Keratinocyte (primary cell): ENCODE measurements around the gene RBM15. TPM values are rescaled to one million over a fixed set of nuclear protein-coding genes. Genes with fewer than 3 reads are reported as not detected.

Source experiments
- DNase-seq: peaks from one replicate; pipeline ENCODE4 v3.0.0-alpha.2; 2011; ENCODE audit warnings: low read depth, missing footprints, low spot score
- FAIRE-seq: peaks from 2 replicates; lab custom pipeline; 2011; peaks lifted over from hg19 to GRCh38; lab: Jason Lieb, UNC
- H2AFZ ChIP-seq: 2 replicates; pipeline ENCODE4 v1.6.0; 2012; ENCODE audit warnings: low read length, control low read depth, inconsistent platforms; ENCODE audit not compliant: control insufficient read depth
- H3K27ac ChIP-seq: 2 replicates; pipeline ENCODE4 v1.5.1; 2011; ENCODE audit warnings: low read length; ENCODE audit not compliant: control insufficient read depth, insufficient read depth
- H3K27me3 ChIP-seq: 3 replicates; pipeline ENCODE4 v1.6.0; 2011; ENCODE audit warnings: low read length; ENCODE audit not compliant: control insufficient read depth, insufficient read depth; ENCODE audit errors: extremely low read depth
- H3K36me3 ChIP-seq, 2 experiments: 2 replicates in 1 of 2; 3 replicates in 1 of 2; pipeline ENCODE4 v1.5.1; 2011; ENCODE audit warnings: low read length in 2 of 2, mild to moderate bottlenecking in 1 of 2; ENCODE audit not compliant: control insufficient read depth in 2 of 2, insufficient read depth in 2 of 2; ENCODE audit errors: extremely low read depth in 1 of 2
- H3K4me1 ChIP-seq: 3 replicates; pipeline ENCODE4 v1.5.1; 2011; ENCODE audit warnings: low read length; ENCODE audit not compliant: control insufficient read depth, insufficient read depth; ENCODE audit errors: extremely low read depth
- H3K4me2 ChIP-seq: 3 replicates; pipeline ENCODE4 v1.6.0; 2011; ENCODE audit warnings: low read depth, low read length; ENCODE audit not compliant: control insufficient read depth, insufficient read depth; ENCODE audit errors: extremely low read depth
- H3K4me3 ChIP-seq, 3 experiments: fragments of 200-600 bp in 1 of 3; sonication (generic) in 1 of 3; 2 replicates in 2 of 3; 3 replicates in 1 of 3; pipeline ENCODE4 v1.5.1; 2011 to 2016; ENCODE audit warnings: low read length in 3 of 3, mild to moderate bottlenecking in 3 of 3, control low read depth in 2 of 3, inconsistent platforms in 1 of 3, low read depth in 1 of 3, mixed read lengths in 1 of 3, mixed run types in 1 of 3, moderate library complexity in 1 of 3; ENCODE audit not compliant: control insufficient read depth in 2 of 3, insufficient read depth in 2 of 3; ENCODE audit errors: extremely low read depth in 1 of 3
- H3K79me2 ChIP-seq: 2 replicates; pipeline ENCODE4 v1.6.0; 2012; ENCODE audit warnings: low read length; ENCODE audit not compliant: control insufficient read depth, insufficient read depth
- H3K9ac ChIP-seq: 3 replicates; pipeline ENCODE4 v1.6.0; 2011; ENCODE audit warnings: low read length; ENCODE audit not compliant: control insufficient read depth, insufficient read depth; ENCODE audit errors: extremely low read depth
- H3K9me1 ChIP-seq: 3 replicates; pipeline ENCODE4 v1.6.0; 2011; ENCODE audit warnings: low read length; ENCODE audit not compliant: control insufficient read depth, insufficient read depth; ENCODE audit errors: extremely low read depth
- H3K9me3 ChIP-seq: 2 replicates; pipeline ENCODE4 v1.5.1; 2012; ENCODE audit warnings: low read depth, low read length; ENCODE audit not compliant: control insufficient read depth
- H4K20me1 ChIP-seq: 3 replicates; pipeline ENCODE4 v1.6.0; 2011; ENCODE audit warnings: low read length; ENCODE audit not compliant: control insufficient read depth, insufficient read depth; ENCODE audit errors: extremely low read depth
- CTCF ChIP-seq, 3 experiments: IDR thresholded peaks in 1 of 3; conservative IDR thresholded peaks in 1 of 3; optimal IDR thresholded peaks in 1 of 3; 2 replicates in 2 of 3; 3 replicates in 1 of 3; pipeline versions ENCODE3 to v1.5.1; 2011; ENCODE audit warnings: low read length in 3 of 3, mild to moderate bottlenecking in 3 of 3, moderate library complexity in 2 of 3, control low read depth in 1 of 3, inconsistent platforms in 1 of 3; ENCODE audit not compliant: insufficient read depth in 2 of 3; ENCODE audit errors: extremely low read depth in 1 of 3
- EZH2 ChIP-seq: IDR thresholded peaks from one replicate; pipeline ENCODE4 v1.6.1; 2012; ENCODE audit warnings: inconsistent platforms, mild to moderate bottlenecking, low read length, moderate library complexity
- dilution Hi-C: fragments of 300-500 bp; cut with MboI; formaldehyde crosslinking; loops from one replicate; pipeline ENCODE4 v1.7.0; 2020; ENCODE audit warnings: low sequenced_read_pairs; ENCODE audit not compliant: extremely low pct_ligation_motif_present
- polyA plus RNA-seq, 5 experiments: library from polyadenylated mRNA; depleted of rRNA in 3 of 5; stranded (reverse) in 3 of 5; stranded (forward) in 1 of 5; unstranded in 1 of 5; fragments of >200 nt; gene quantifications; 1 replicate in 1 of 5; 2 replicates in 3 of 5; 3 replicates in 1 of 5; pipeline versions ENCODE4 v1.2.1 to v1.2.3, GENCODE V29; 2011 to 2012; ENCODE audit warnings: missing spikeins in 2 of 5, low read depth in 1 of 5, low replicate concordance in 1 of 5

Gene RBM15
- polyA plus RNA-seq, 1 donor (not counting 4 experiments of a cell fraction or from before 2014, with no cell fraction given): 10.0 TPM

GRCh38 chr1:110346690-110347089, 7.5 kb downstream of the RBM15 start:
- Histone ChIP-seq H3K79me2 (peaks cover 99% of the 10 kb centered on the region), H2AFZ (no peak overlapping the region), H3K36me3 (peaks cover 10 to 12% of the 10 kb centered on the region in 2 experiments), H3K4me1 (peaks cover 32% of the 10 kb centered on the region), H3K9me1 (peaks cover 3% of the 10 kb centered on the region), H3K27ac (no peak overlapping the region), H3K4me2 (no peak overlapping the region), H3K27me3 (no peaks in the 10 kb centered on the region), H3K4me3 (no peak overlapping the region), H3K9ac (no peak overlapping the region), H4K20me1 (peaks cover 8% of the 10 kb centered on the region), H3K9me3 (no peaks in the 10 kb centered on the region)
- FAIRE-seq (no peak), DNase-seq (no peak)
- dilution Hi-C loops: no loop called here
- TF ChIP-seq CTCF (optimal IDR thresholded peaks at IDR 0.05 in 1 of 3, IDR thresholded peaks at IDR 0.05 in 1 of 3, conservative IDR thresholded peaks at IDR 0.05 in 1 of 3; ENCODE audit: extremely low read depth in 1 of 3, insufficient read depth in 2 of 3, low read length in 3 of 3) (no peak), EZH2 (no peak)

- peaks cover 5% of the 10 kb centered on the region for H4K20me1 ChIP-seq
- DNase-seq: no peak
- dilution Hi-C loops: no loop called here
- H3K4me3 ChIP-seq: no peak overlapping the region
- no peak overlapping the region for H2AFZ ChIP-seq
- H3K27me3 ChIP-seq: no peaks in the 10 kb centered on the region
- H3K36me3 ChIP-seq: peaks cover 6 to 8% of the 10 kb centered on the region in 2 experiments
- no peak overlapping the region for H3K9ac ChIP-seq
- no peak for FAIRE-seq
- H3K9me3 ChIP-seq: no peaks in the 10 kb centered on the region
- no peak for TF ChIP-seq CTCF (optimal IDR thresholded peaks at IDR 0.05 in 1 of 3, IDR thresholded peaks at IDR 0.05 in 1 of 3, conservative IDR thresholded peaks at IDR 0.05 in 1 of 3; ENCODE audit: extremely low read depth in 1 of 3, insufficient read depth in 2 of 3, low read length in 3 of 3)
- TF ChIP-seq EZH2: no peak
- H3K9me1 ChIP-seq: peaks cover 3% of the 10 kb centered on the region
- no peak overlapping the region for H3K27ac ChIP-seq
- peaks cover 94% of the 10 kb centered on the region for H3K79me2 ChIP-seq
- no peak overlapping the region for H3K4me2 ChIP-seq
- peaks cover 27% of the 10 kb centered on the region for H3K4me1 ChIP-seq
Observed at GRCh38 chr1:110347182-110347893, 8.2 kb downstream of the RBM15 start.
